Kidney (tissue), 14 donors: ENCODE results near the gene SHE. TPM values are rescaled to one million over a fixed set of nuclear protein-coding genes. Genes with fewer than 3 reads are reported as not detected.

Experiments used
- DNase-seq, 5 donors: peaks; one replicate each; pipeline ENCODE4 v3.0.0-alpha.2; 2013 to 2020
- FAIRE-seq: peaks from 2 replicates; lab custom pipeline; 2012; peaks lifted over from hg19 to GRCh38; lab: Jason Lieb, UNC
- H3K27ac ChIP-seq, 2 donors: one replicate each; pipeline ENCODE4 v1.7.0; 2013; ENCODE audit warnings: low read depth in 2 of 2, low read length in 2 of 2, inconsistent platforms in 1 of 2
- H3K27me3 ChIP-seq: one replicate; pipeline ENCODE4 v1.7.1; 2013; ENCODE audit warnings: low read length, inconsistent platforms; ENCODE audit not compliant: control insufficient read depth, insufficient read depth
- H3K36me3 ChIP-seq, 3 donors: one replicate each; pipeline versions ENCODE4 v1.7.0 to v1.7.1; 2013; ENCODE audit warnings: low read length in 3 of 3, control low read depth in 1 of 3, inconsistent platforms in 1 of 3; ENCODE audit not compliant: insufficient read depth in 3 of 3, control insufficient read depth in 2 of 3
- H3K4me1 ChIP-seq, 3 donors: one replicate each; pipeline versions ENCODE4 v1.7.0 to v1.7.1; 2013; ENCODE audit warnings: low read length in 3 of 3, inconsistent platforms in 1 of 3, low read depth in 1 of 3; ENCODE audit not compliant: control insufficient read depth in 2 of 3, insufficient read depth in 2 of 3
- H3K4me3 ChIP-seq, 3 donors: one replicate each; pipeline versions ENCODE4 v1.7.0 to v1.8.1; 2013; ENCODE audit warnings: low read length in 3 of 3, control low read depth in 1 of 3, inconsistent platforms in 1 of 3
- H3K9ac ChIP-seq, 3 donors: one replicate each; pipeline versions ENCODE4 v1.7.0 to v1.7.1; 2013; ENCODE audit warnings: low read length in 3 of 3, control low read depth in 1 of 3, inconsistent platforms in 1 of 3
- H3K9me3 ChIP-seq, 3 donors: one replicate each; pipeline versions ENCODE4 v1.7.0 to v1.7.1; 2013; ENCODE audit warnings: low read length in 3 of 3, control low read depth in 1 of 3, inconsistent platforms in 1 of 3; ENCODE audit not compliant: control insufficient read depth in 2 of 3, insufficient read depth in 1 of 3
- CTCF ChIP-seq: IDR thresholded peaks from 3 replicates; pipeline ENCODE4 v1.5.1; 2012; ENCODE audit warnings: mild to moderate bottlenecking, moderate library complexity, borderline replicate concordance; ENCODE audit not compliant: insufficient read depth; ENCODE audit errors: extremely low read depth
- intact Hi-C: fragments of 100-400 bp; cut with DNase I; formaldehyde crosslinking; loops from one replicate; pipeline ENCODE4 v1.11.1; 2022
- polyA plus RNA-seq: library from polyadenylated mRNA; stranded (reverse); fragments of 350-450 nt; fragmentation: Illumina TruSeq; extraction: RNeasy Lipid Tissue Mini Kit (QIAGEN cat#74804); gene quantifications from one replicate; pipeline ENCODE4 v1.2.3, GENCODE V29; 2014; ENCODE audit warnings: low read depth, low replicate concordance; ENCODE audit not compliant: insufficient read depth
- total RNA-seq: library from RNA; stranded (reverse); fragmentation: NEBNext Ultra II Directional; extraction: Animal tissue kit (Norgen Biotek cat#: 25700); gene quantifications from one replicate; pipeline ENCODE4 v1.2.1, GENCODE V29; 2021
- donor health status: control.
- donor health status: control.
- donor health status: control.
- donor health status: control.
- donor health status: control.
- donor health status: DM: yes; HTN: yes; CAD: no.
- donor health status: Normal renal cell carcinoma (clear cell type).

The SHE gene
- total and polyA plus RNA-seq, 2 donors from 2014 or later, result 7.6 to 18.1 TPM

DNA sequence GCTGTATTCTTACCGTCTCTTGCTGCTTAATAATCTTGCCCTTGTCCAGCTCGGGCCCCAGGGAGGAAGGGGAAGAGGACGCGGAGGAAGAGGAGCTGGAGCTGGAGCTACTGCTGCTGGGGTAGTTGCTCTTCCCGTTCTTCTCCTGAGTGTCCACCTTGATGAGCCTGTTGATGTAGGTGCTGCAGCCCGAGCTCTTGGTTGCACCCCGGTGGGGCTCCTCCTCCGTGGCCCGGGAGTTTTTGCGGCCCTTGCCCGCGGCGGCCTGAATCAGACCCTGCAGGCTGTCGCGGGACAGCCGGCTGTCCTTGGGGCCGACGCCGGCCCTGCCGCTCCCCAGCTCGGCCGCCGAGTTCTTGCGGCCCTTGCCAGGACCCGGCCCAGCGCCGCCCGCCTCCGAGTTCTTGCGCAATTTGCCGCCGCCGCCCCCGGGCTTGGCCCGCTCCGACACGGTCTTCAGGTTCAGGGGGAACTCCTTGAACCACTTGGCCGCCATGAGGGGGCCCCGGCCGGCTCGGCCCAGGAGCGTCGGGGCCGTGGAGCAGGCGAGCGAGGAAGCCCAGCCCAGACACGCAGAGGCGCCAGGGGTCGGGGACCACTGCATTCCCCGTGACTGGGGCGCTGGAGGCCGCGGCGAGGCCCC is 668 bp downstream of the SHE start:
- H3K27ac ChIP-seq, result peak overlapping the region in 1 of 2 donors; percentile 28
- no peaks in the 10 kb centered on the region for H3K9me3 ChIP-seq
- H3K36me3 ChIP-seq, result no peaks in the 10 kb centered on the region
- peak; percentile 21 to 86 (median 43) for DNase-seq
- no peak for TF ChIP-seq CTCF
- no peak for FAIRE-seq
- intact Hi-C loops, result no loop called here
- no peaks in the 10 kb centered on the region for H3K4me1 ChIP-seq
- H3K4me3 ChIP-seq, result peak overlapping the region; percentile 12 to 60 (median 58)
- H3K9ac ChIP-seq, result peak overlapping the region in 1 of 3 donors; percentile 29
- H3K27me3 ChIP-seq, result peaks cover 29% of the 10 kb centered on the region

DNA sequence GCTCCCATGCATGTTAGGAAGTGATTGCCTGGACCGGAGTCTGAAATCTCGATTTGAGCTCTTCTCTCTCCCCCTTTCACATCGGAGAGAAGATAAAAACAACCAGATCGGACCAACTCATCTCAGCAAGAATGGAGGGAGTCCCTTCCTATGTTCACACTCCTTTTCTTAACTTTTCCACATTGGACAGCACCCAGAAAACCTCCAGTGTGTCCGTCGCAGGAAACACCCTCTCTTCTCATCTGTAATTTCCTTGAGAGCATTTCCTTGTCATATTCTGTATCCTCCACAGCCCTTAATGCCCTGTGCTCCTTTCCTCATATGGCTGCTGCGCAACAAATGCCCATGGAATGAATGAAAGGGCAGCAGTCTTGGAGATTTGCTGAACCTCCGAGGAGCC is 1.7 kb downstream of the SHE start:
- H3K27ac ChIP-seq, result no peak overlapping the region
- H3K36me3 ChIP-seq, result no peaks in the 10 kb centered on the region
- DNase-seq, result no peak
- H3K4me1 ChIP-seq, result no peaks in the 10 kb centered on the region
- peak overlapping the region in 2 of 3 donors; percentile 58 to 60 for H3K4me3 ChIP-seq
- H3K9me3 ChIP-seq, result no peaks in the 10 kb centered on the region
- intact Hi-C loops, result no loop called here
- no peak for TF ChIP-seq CTCF
- peak overlapping the region in 1 of 3 donors; percentile 18 for H3K9ac ChIP-seq
- no peak for FAIRE-seq
- peaks cover 29% of the 10 kb centered on the region for H3K27me3 ChIP-seq

GRCh38 chr1:154499446-154499845 is 2.8 kb downstream of the SHE start:
- Histone ChIP-seq H3K9ac (no peak overlapping the region), H3K27me3 (peaks cover 27% of the 10 kb centered on the region), H3K4me1 (no peaks in the 10 kb centered on the region), H3K27ac (no peak overlapping the region), H3K4me3 (peak overlapping the region in 1 of 3 donors; percentile 60), H3K9me3 (no peaks in the 10 kb centered on the region), H3K36me3 (no peaks in the 10 kb centered on the region)
- TF ChIP-seq CTCF, result no peak
- FAIRE-seq (no peak), DNase-seq (no peak)
- intact Hi-C loops, result no loop called here
